Thymus (tissue), 11 donors: ENCODE measurements around the gene SCAMP4. TPM values are rescaled to one million over a fixed set of nuclear protein-coding genes. Genes with fewer than 3 reads are reported as not detected.
A peak's percentile ranks its signal among the peaks of the same experiment; 100 is the strongest.

ENCODE experiments used
- DNase-seq, 9 donors: peaks; one replicate each; pipeline ENCODE4 v3.0.0-alpha.2; 2013; ENCODE audit warnings: low spot score in 9 of 9, low read depth in 6 of 9, missing footprints in 1 of 9
- H3K27ac ChIP-seq, 2 donors: one replicate each; pipeline ENCODE4 v1.5.1; 2013; ENCODE audit warnings: control low read depth in 1 of 2, low read depth in 1 of 2, low read length in 1 of 2, mild to moderate bottlenecking in 1 of 2, moderate library complexity in 1 of 2
- H3K27me3 ChIP-seq, 2 donors: one replicate each; pipeline ENCODE4 v1.5.1; 2013; ENCODE audit warnings: low read length in 1 of 2; ENCODE audit not compliant: control insufficient read depth in 2 of 2, insufficient read depth in 1 of 2
- H3K36me3 ChIP-seq, 2 donors: one replicate each; pipeline ENCODE4 v1.5.1; 2013; ENCODE audit warnings: low read length in 1 of 2, mild to moderate bottlenecking in 1 of 2, moderate library complexity in 1 of 2; ENCODE audit not compliant: control insufficient read depth in 2 of 2, insufficient read depth in 2 of 2
- H3K4me1 ChIP-seq, 2 donors: one replicate each; pipeline ENCODE4 v1.5.1; 2013; ENCODE audit warnings: low read length in 2 of 2; ENCODE audit not compliant: control insufficient read depth in 2 of 2, insufficient read depth in 2 of 2
- H3K4me3 ChIP-seq, 2 donors: one replicate each; pipeline ENCODE4 v1.5.1; 2013; ENCODE audit warnings: low read length in 2 of 2, control low read depth in 1 of 2, mild to moderate bottlenecking in 1 of 2
- H3K9me3 ChIP-seq, 2 donors: one replicate each; pipeline ENCODE4 v1.5.1; 2013; ENCODE audit warnings: low read length in 1 of 2, mild to moderate bottlenecking in 1 of 2; ENCODE audit not compliant: control insufficient read depth in 2 of 2, insufficient read depth in 1 of 2
- WGBS: extraction: QIAGEN DNeasy Blood & Tissue Kit; methylation state at CpG from one replicate; pipeline ENCODE4 v1.1.7; 2013; 5-methylcytosine and 5-hydroxymethylcytosine counted together
- polyA plus RNA-seq: library from polyadenylated mRNA; stranded (reverse); fragments of 200-250 nt; gene quantifications from one replicate; pipeline ENCODE4 v1.2.3, GENCODE V29; 2013
- total RNA-seq: library from RNA; stranded (reverse); fragments of 120-200 nt; gene quantifications from one replicate; pipeline ENCODE4 v1.2.4, GENCODE V29; 2013
- donor health status: healthy.

SCAMP4 gene
- total and polyA plus RNA-seq, 2 donors = 9.2 to 21.9 TPM

GRCh38 chr19:1913781-1914577, 8.8 kb downstream of the SCAMP4 start:
- WGBS = 91% methylated on average over 23 of the region's 23 CpGs
- Histone ChIP-seq H3K36me3 (peaks cover 26 to 53% of the 10 kb centered on the region in 2 donors), H3K4me3 (no peak overlapping the region), H3K4me1 (peaks cover 7 to 12% of the 10 kb centered on the region in 2 donors), H3K27ac (no peak overlapping the region), H3K27me3 (no peaks in the 10 kb centered on the region), H3K9me3 (peaks cover 1 to 11% of the 10 kb centered on the region in 2 donors)
- DNase-seq = no peak

- no peak for DNase-seq
- peaks cover 1 to 4% of the 10 kb centered on the region in 2 donors for H3K9me3 ChIP-seq
- H3K27me3 ChIP-seq = no peaks in the 10 kb centered on the region
- no peak overlapping the region for H3K4me3 ChIP-seq
- no peak overlapping the region for H3K27ac ChIP-seq
- H3K4me1 ChIP-seq = peaks cover 0 to 5% of the 10 kb centered on the region in 2 donors
- peaks cover 29 to 57% of the 10 kb centered on the region in 2 donors for H3K36me3 ChIP-seq
- 97% methylated on average over 23 of the region's 23 CpGs for WGBS
Measured at GRCh38 chr19:1914826-1915341, 9.7 kb downstream of the SCAMP4 start.

GRCh38 chr19:1917146-1917545, 11.9 kb downstream of the SCAMP4 start:
- peaks cover 4 to 24% of the 10 kb centered on the region in 2 donors for H3K4me1 ChIP-seq
- no peak overlapping the region for H3K27ac ChIP-seq
- no peaks in the 10 kb centered on the region for H3K9me3 ChIP-seq
- no peak overlapping the region for H3K4me3 ChIP-seq
- H3K36me3 ChIP-seq = peaks cover 43 to 74% of the 10 kb centered on the region in 2 donors
- DNase-seq = no peak
- no peaks in the 10 kb centered on the region for H3K27me3 ChIP-seq
- 77% methylated on average over 17 of the region's 17 CpGs for WGBS

- WGBS = 98% methylated on average over 25 of the region's 25 CpGs
- Histone ChIP-seq H3K4me1 (peaks cover 4 to 30% of the 10 kb centered on the region in 2 donors), H3K9me3 (no peaks in the 10 kb centered on the region), H3K36me3 (peaks cover 45 to 72% of the 10 kb centered on the region in 2 donors), H3K4me3 (no peak overlapping the region), H3K27ac (no peak overlapping the region), H3K27me3 (no peaks in the 10 kb centered on the region)
- DNase-seq = no peak
Measured at GRCh38 chr19:1917926-1918325, 12.7 kb downstream of the SCAMP4 start.

GRCh38 chr19:1918975-1919374, 13.8 kb downstream of the SCAMP4 start:
- Histone ChIP-seq H3K9me3 (no peaks in the 10 kb centered on the region), H3K27ac (no peak overlapping the region), H3K36me3 (peaks cover 41 to 70% of the 10 kb centered on the region in 2 donors), H3K4me3 (no peak overlapping the region), H3K4me1 (peaks cover 4 to 37% of the 10 kb centered on the region in 2 donors), H3K27me3 (no peaks in the 10 kb centered on the region)
- WGBS = 96% methylated on average over 28 of the region's 28 CpGs
- DNase-seq = no peak

GRCh38 chr19:1920644-1921043, 15.4 kb downstream of the SCAMP4 start:
- no peak overlapping the region for H3K27ac ChIP-seq
- 93% methylated on average over 19 of the region's 19 CpGs for WGBS
- no peak overlapping the region for H3K4me3 ChIP-seq
- no peaks in the 10 kb centered on the region for H3K27me3 ChIP-seq
- peaks cover 4 to 37% of the 10 kb centered on the region in 2 donors for H3K4me1 ChIP-seq
- DNase-seq = no peak
- peaks cover 48 to 68% of the 10 kb centered on the region in 2 donors for H3K36me3 ChIP-seq
- H3K9me3 ChIP-seq = no peaks in the 10 kb centered on the region

- Histone ChIP-seq H3K9me3 (no peaks in the 10 kb centered on the region), H3K36me3 (peaks cover 48 to 69% of the 10 kb centered on the region in 2 donors), H3K27ac (no peak overlapping the region), H3K4me3 (no peak overlapping the region), H3K27me3 (no peaks in the 10 kb centered on the region), H3K4me1 (peaks cover 4 to 37% of the 10 kb centered on the region in 2 donors)
- DNase-seq = no peak
- 97% methylated on average over 19 of the region's 19 CpGs for WGBS
Measured at GRCh38 chr19:1921326-1921725, 16.1 kb downstream of the SCAMP4 start.

- no peak overlapping the region for H3K27ac ChIP-seq
Measured at GRCh38 chr19:1921825-1922224, 16.6 kb downstream of the SCAMP4 start.

GRCh38 chr19:1922803-1923202, 17.6 kb downstream of the SCAMP4 start:
- DNase-seq = no peak
- Histone ChIP-seq H3K36me3 (peaks cover 48 to 63% of the 10 kb centered on the region in 2 donors), H3K4me1 (peaks cover 7 to 41% of the 10 kb centered on the region in 2 donors), H3K4me3 (no peak overlapping the region), H3K27me3 (no peaks in the 10 kb centered on the region), H3K27ac (peak overlapping the region in 1 of 2 donors; percentile 13), H3K9me3 (peaks cover 0 to 2% of the 10 kb centered on the region in 2 donors)
- WGBS = 94% methylated on average over 23 of the region's 23 CpGs

More at GRCh38 chr19:1921825-1922224, 16.6 kb downstream of the SCAMP4 start:
- Histone ChIP-seq H3K4me1 (peaks cover 4 to 37% of the 10 kb centered on the region in 2 donors), H3K36me3 (peaks cover 48 to 69% of the 10 kb centered on the region in 2 donors), H3K9me3 (no peaks in the 10 kb centered on the region), H3K4me3 (no peak overlapping the region), H3K27me3 (no peaks in the 10 kb centered on the region)
- WGBS = 80% methylated on average over 15 of the region's 15 CpGs
- no peak for DNase-seq
